ENCODE measurements around the gene NR2F2.

- TF ChIP-seq CTCF (IDR thresholded peaks at IDR 0.05; ENCODE audit: borderline replicate concordance, extremely low read depth, low read length, poor library complexity, severe bottlenecking) = no peak
- TF ChIP-seq EZH2 (IDR thresholded peaks at IDR 0.05; ENCODE audit: borderline replicate concordance, low read depth, low read length, severe bottlenecking) = no peak
Measured at GRCh38 chr15:96312641-96313335, 17.7 kb upstream of the NR2F2 start.

Data from DND-41 (cell line).